Measurements from ENCODE around the gene MDM2.

GRCh38 chr12:68855771-68856170 is 47.8 kb downstream of the MDM2 start:
- TF ChIP-seq CTCF (IDR thresholded peaks at IDR 0.05 in 8 of 11, conservative IDR thresholded peaks at IDR 0.05 in 3 of 11) (no peak), POLR2AphosphoS5 (IDR thresholded peaks at IDR 0.05) (no peak), POLR2A (IDR thresholded peaks at IDR 0.05) (no peak)

Data from spleen (tissue), 7 donors.